Transverse colon (tissue), 3 donors: ENCODE results near the gene HAX1.

Experiments used
- CTCF ChIP-seq, 5 experiments: fragments of 200-600 bp in 3 of 5; fragments of 450-650 bp in 2 of 5; sonication (generic) in 3 of 5; IDR thresholded peaks; 1 replicate in 2 of 5; 2 replicates in 3 of 5; pipeline ENCODE4 v1.5.1; 2016 to 2017; ENCODE audit warnings: antibody characterized with exemption in 5 of 5, inconsistent platforms in 3 of 5, mild to moderate bottlenecking in 2 of 5, moderate library complexity in 1 of 5
- POLR2A ChIP-seq: fragments of 450-650 bp; IDR thresholded peaks from one replicate; pipeline ENCODE4 v1.6.1; 2016; ENCODE audit warnings: antibody characterized with exemption, mild to moderate bottlenecking, moderate library complexity

GRCh38 chr1:154324669-154325582 lies 52.5 kb downstream of the HAX1 start, which contains the start of gene ATP8B2:
- peak; percentile 88 to 97 (median 92) for TF ChIP-seq CTCF (IDR thresholded peaks at IDR 0.05)
- TF ChIP-seq POLR2A: no peak
